Neural cell (in vitro differentiated cells): Measurements from ENCODE around the gene LZTR1. TPM values are rescaled to one million over a fixed set of nuclear protein-coding genes. Genes with fewer than 3 reads are reported as not detected.
A peak's percentile ranks its signal among the peaks of the same experiment; 100 is the strongest.

ENCODE experiments used
- H2AFZ ChIP-seq: fragments of 200-600, 300-800 bp; sonication (generic), shearing (Covaris generic); 2 replicates; pipeline ENCODE4 v1.6.0; 2014; ENCODE audit warnings: low read depth, mild to moderate bottlenecking, antibody characterized with exemption, low read length, moderate library complexity
- H3F3A ChIP-seq: fragments of 200-600 bp; shearing (Covaris generic); 2 replicates; pipeline ENCODE4 v1.6.1; 2016; ENCODE audit warnings: mild to moderate bottlenecking, moderate library complexity, mixed read lengths, antibody characterized with exemption, low read length; ENCODE audit not compliant: insufficient read depth, poor library complexity, severe bottlenecking
- H3K27ac ChIP-seq: fragments of 200-600, 300-800 bp; sonication (generic), shearing (Covaris generic); 2 replicates; pipeline ENCODE4 v1.5.1; 2014; ENCODE audit warnings: mild to moderate bottlenecking, low read length, moderate library complexity
- H3K27me3 ChIP-seq: fragments of 300-800, 200-600 bp; sonication (generic), shearing (Covaris generic); 2 replicates; pipeline ENCODE4 v1.6.0; 2014; ENCODE audit warnings: mild to moderate bottlenecking, low read depth, low read length, moderate library complexity; ENCODE audit not compliant: insufficient read depth
- H3K36me3 ChIP-seq: fragments of 300-800, 200-600 bp; sonication (generic), shearing (Covaris generic); 2 replicates; pipeline ENCODE4 v1.5.1; 2014; ENCODE audit warnings: mild to moderate bottlenecking, antibody characterized with exemption, low read length, moderate library complexity; ENCODE audit not compliant: insufficient read depth
- H3K4me2 ChIP-seq: fragments of 300-800, 200-600 bp; sonication (generic), shearing (Covaris generic); 2 replicates; pipeline ENCODE4 v1.6.0; 2014; ENCODE audit warnings: mild to moderate bottlenecking, low read length
- H3K4me3 ChIP-seq: fragments of 300-800, 200-600 bp; sonication (generic), shearing (Covaris generic); 2 replicates; pipeline ENCODE4 v1.5.1; 2014; ENCODE audit warnings: mild to moderate bottlenecking, low read length, moderate library complexity
- H3K79me2 ChIP-seq: fragments of 200-600 bp; shearing (Covaris generic); replicated peaks from 2 replicates; pipeline ENCODE4 v1.6.0; 2014; ENCODE audit warnings: mild to moderate bottlenecking, low read length, moderate library complexity; ENCODE audit not compliant: insufficient read depth
- H3K9ac ChIP-seq: fragments of 300-800, 200-600 bp; sonication (generic), shearing (Covaris generic); 2 replicates; pipeline ENCODE4 v1.6.1; 2016; ENCODE audit warnings: mild to moderate bottlenecking, low read length, mixed read lengths
- H3K9me2 ChIP-seq: fragments of 200-600 bp; shearing (Covaris generic); 2 replicates; pipeline ENCODE4 v1.6.1; 2016; ENCODE audit warnings: mild to moderate bottlenecking, low read length, mixed read lengths; ENCODE audit not compliant: insufficient read depth
- H3K9me3 ChIP-seq: fragments of 200-600, 300-800 bp; sonication (generic), shearing (Covaris generic); 2 replicates; pipeline ENCODE4 v1.6.1; 2016; ENCODE audit warnings: mild to moderate bottlenecking, mixed run types, low read length, moderate library complexity, mixed read lengths
- H4K20me1 ChIP-seq: fragments of 200-600 bp; shearing (Covaris generic); 2 replicates; pipeline ENCODE4 v1.6.1; 2016; ENCODE audit warnings: mild to moderate bottlenecking, mixed run types; ENCODE audit not compliant: insufficient read depth
- CTCF ChIP-seq: fragments of 450-650 bp; IDR thresholded peaks from 2 replicates; pipeline ENCODE4 v1.5.1; 2014; ENCODE audit warnings: antibody characterized with exemption, mild to moderate bottlenecking, moderate library complexity; ENCODE audit not compliant: poor library complexity, severe bottlenecking
- EP300 ChIP-seq: fragments of 450-650 bp; conservative IDR thresholded peaks from 2 replicates; pipeline ENCODE4 v1.6.1; 2014; ENCODE audit warnings: antibody characterized with exemption, mild to moderate bottlenecking, moderate library complexity; ENCODE audit not compliant: poor library complexity, severe bottlenecking
- EZH2 ChIP-seq: fragments of 200-600, 300-800 bp; shearing (Covaris generic), sonication (generic); IDR thresholded peaks from 2 replicates; pipeline ENCODE4 v1.6.1; 2014; ENCODE audit warnings: antibody characterized with exemption, low read length, borderline replicate concordance, mild to moderate bottlenecking; ENCODE audit not compliant: insufficient read depth, poor library complexity, severe bottlenecking
- MXI1 ChIP-seq: fragments of 450-650 bp; conservative IDR thresholded peaks from 2 replicates; pipeline ENCODE4 v1.6.1; 2014; ENCODE audit warnings: antibody characterized with exemption, mild to moderate bottlenecking; ENCODE audit not compliant: poor library complexity, severe bottlenecking
- POLR2AphosphoS5 ChIP-seq: IDR thresholded peaks from 2 replicates; pipeline ENCODE4 v1.6.1; 2012
- RAD21 ChIP-seq: fragments of 450-650 bp; conservative IDR thresholded peaks from 2 replicates; pipeline ENCODE4 v1.6.1; 2014; ENCODE audit warnings: antibody characterized with exemption, mild to moderate bottlenecking, moderate library complexity
- REST ChIP-seq: IDR thresholded peaks from 2 replicates; pipeline ENCODE4 v1.6.1; 2012; ENCODE audit warnings: borderline replicate concordance
- SMC3 ChIP-seq: fragments of 450-650 bp; conservative IDR thresholded peaks from 2 replicates; pipeline ENCODE4 v1.6.1; 2014; ENCODE audit warnings: antibody characterized with exemption, mild to moderate bottlenecking, moderate library complexity; ENCODE audit not compliant: poor library complexity
- TAF1 ChIP-seq: IDR thresholded peaks from 2 replicates; pipeline ENCODE4 v1.6.1; 2012; ENCODE audit warnings: low read depth
- polyA plus RNA-seq: library from polyadenylated mRNA; depleted of rRNA; stranded (reverse); fragments of >200 nt; gene quantifications from 2 replicates; pipeline ENCODE4 v1.2.3, GENCODE V29; 2014

The LZTR1 gene
- polyA plus RNA-seq, 1 donor from 2014 or later: 114 TPM

GRCh38 chr22:20983081-20983771 lies 1.1 kb downstream of the LZTR1 start:
- Histone ChIP-seq H3K27ac (no peak overlapping the region), H3K9me3 (no peaks in the 10 kb centered on the region), H4K20me1 (no peaks in the 10 kb centered on the region), H3F3A (no peaks in the 10 kb centered on the region), H3K9me2 (no peaks in the 10 kb centered on the region), H2AFZ (no peak overlapping the region), H3K4me3 (peak overlapping the region; percentile 98), H3K9ac (peak overlapping the region; percentile 83), H3K79me2 (no peaks in the 10 kb centered on the region), H3K27me3 (no peaks in the 10 kb centered on the region), H3K4me2 (peak overlapping the region; percentile 84), H3K36me3 (no peaks in the 10 kb centered on the region)
- TF ChIP-seq SMC3: no peak
- no peak for TF ChIP-seq RAD21
- TF ChIP-seq TAF1: no peak
- no peak for TF ChIP-seq CTCF
- TF ChIP-seq EZH2: no peak
- no peak for TF ChIP-seq EP300
- no peak for TF ChIP-seq REST
- no peak for TF ChIP-seq POLR2AphosphoS5
- TF ChIP-seq MXI1: no peak

- Histone ChIP-seq H3K27me3 (no peaks in the 10 kb centered on the region), H3K4me2 (no peak overlapping the region), H3K9me2 (no peaks in the 10 kb centered on the region), H2AFZ (no peak overlapping the region), H3K27ac (no peak overlapping the region), H3K4me3 (no peak overlapping the region), H3F3A (no peaks in the 10 kb centered on the region), H3K9ac (no peak overlapping the region), H3K79me2 (no peaks in the 10 kb centered on the region), H4K20me1 (no peaks in the 10 kb centered on the region), H3K36me3 (no peaks in the 10 kb centered on the region), H3K9me3 (no peaks in the 10 kb centered on the region)
- TF ChIP-seq TAF1: no peak
- no peak for TF ChIP-seq CTCF
- no peak for TF ChIP-seq RAD21
- TF ChIP-seq EP300: no peak
- no peak for TF ChIP-seq EZH2
- no peak for TF ChIP-seq POLR2AphosphoS5
- TF ChIP-seq SMC3: no peak
- TF ChIP-seq REST: no peak
- TF ChIP-seq MXI1: no peak
Observed at GRCh38 chr22:20985720-20986119, 3.6 kb downstream of the LZTR1 start.
